Measurements from ENCODE around the gene PTPN23. TPM values are rescaled to one million over a fixed set of nuclear protein-coding genes. Genes with fewer than 3 reads are reported as not detected.

The PTPN23 gene
- total RNA-seq, 1 donor from 2014 or later: 56.7 TPM

Other genes starting within 250 kb of the PTPN23 start
- 68.1 to 73.1 TPM (median 68.8 TPM) in 3 replicates for gene SETD2, start 216.9 kb upstream of the PTPN23 start, total RNA-seq
- 5.8 to 6.2 TPM (median 5.9 TPM) in 3 replicates for gene KIF9, start 98.2 kb upstream of the PTPN23 start, total RNA-seq
- gene KLHL18, start 98.1 kb upstream of the PTPN23 start, total RNA-seq: 21.9 to 28.5 TPM (median 26.8 TPM) in 3 replicates
- gene SCAP, start 94.9 kb downstream of the PTPN23 start, total RNA-seq: 104 to 113 TPM (median 109 TPM) in 3 replicates
- 45.0 to 49.2 TPM (median 45.5 TPM) in 3 replicates for gene ELP6, start 132.7 kb downstream of the PTPN23 start, total RNA-seq
- gene CSPG5, start 197.8 kb downstream of the PTPN23 start, total RNA-seq: 0.84 to 1.1 TPM (median 1.1 TPM) in 3 replicates

All from mesothelial cell of epicardium (in vitro differentiated cells).